Upper lobe of right lung (tissue), 1 donor: ENCODE results near the gene ITPK1. TPM values are rescaled to one million over a fixed set of nuclear protein-coding genes. Genes with fewer than 3 reads are reported as not detected.
"Not testable (repeated sequence)": the region's sequence is repeated elsewhere in the genome, so short reads cannot be mapped to it uniquely, and the experiment has no call there.

Experiments used
- ATAC-seq: fragments of 200-7000 bp; cut with Tn5 transposase; one replicate; pipeline ENCODE4 v1.9.1; 2020; ENCODE audit warnings: mild to moderate bottlenecking, moderate library complexity
- DNase-seq: peaks from one replicate; pipeline ENCODE4 v3.0.0-alpha.2; 2020
- H3K27ac ChIP-seq: fragments of 200-600 bp; one replicate; pipeline ENCODE4 v1.8.0; 2022
- H3K27me3 ChIP-seq: fragments of 200-600 bp; one replicate; pipeline ENCODE4 v1.8.0; 2022; ENCODE audit warnings: mild to moderate bottlenecking
- H3K36me3 ChIP-seq: fragments of 200-600 bp; one replicate; pipeline ENCODE4 v1.8.0; 2022
- H3K4me1 ChIP-seq: fragments of 200-600 bp; one replicate; pipeline ENCODE4 v1.8.0; 2022
- H3K4me3 ChIP-seq: fragments of 200-600 bp; one replicate; pipeline ENCODE4 v1.8.0; 2022; ENCODE audit warnings: mild to moderate bottlenecking
- H3K9me3 ChIP-seq: fragments of 200-600 bp; one replicate; pipeline ENCODE4 v1.8.0; 2022
- intact Hi-C: fragments of 100-400 bp; cut with DNase I; formaldehyde crosslinking; loops from one replicate; pipeline ENCODE4 v1.11.0; 2022
- total RNA-seq: library from RNA; stranded (reverse); fragmentation: NEBNext Ultra II Directional; extraction: Animal tissue kit (Norgen Biotek cat#: 25700); gene quantifications from one replicate; pipeline ENCODE4 v1.2.1, GENCODE V29; 2021
- TF ChIP-seq, protein P1 (sequence below): fragments of 200-600 bp; IDR thresholded peaks from one replicate; pipeline ENCODE4 v1.8.0; 2022; ENCODE audit warnings: antibody characterized with exemption
- donor health status: DM: no; HTN: yes; CAD: no; lungs with severe emphysema.

The ITPK1 gene
- total RNA-seq, 1 donor from 2014 or later, result 96.9 TPM

DNA sequence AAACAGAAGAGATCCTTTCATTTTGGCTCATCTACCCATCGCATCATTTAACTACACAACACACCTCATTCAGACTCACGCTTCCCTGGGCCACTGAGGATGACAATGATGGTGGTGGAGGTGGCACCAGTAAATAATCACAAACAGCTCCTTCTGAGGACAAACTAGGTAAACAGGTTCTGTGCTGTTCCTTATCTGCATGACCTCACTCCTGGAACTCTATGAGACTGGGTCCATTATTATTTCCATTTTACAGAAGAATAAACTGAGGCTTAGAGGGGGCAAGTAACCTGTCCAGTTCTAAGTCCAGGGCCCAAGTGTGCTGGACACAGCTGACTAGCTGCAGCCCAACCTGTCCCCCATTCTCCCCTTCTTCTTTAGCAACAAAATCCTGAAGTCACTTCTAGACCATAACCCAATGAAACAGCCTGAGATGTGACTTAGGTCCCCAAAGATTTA is 50.4 kb downstream of the ITPK1 start:
- no peak overlapping the region for H3K4me3 ChIP-seq
- no peaks in the 10 kb centered on the region for H3K9me3 ChIP-seq
- TF ChIP-seq, protein P1, sequence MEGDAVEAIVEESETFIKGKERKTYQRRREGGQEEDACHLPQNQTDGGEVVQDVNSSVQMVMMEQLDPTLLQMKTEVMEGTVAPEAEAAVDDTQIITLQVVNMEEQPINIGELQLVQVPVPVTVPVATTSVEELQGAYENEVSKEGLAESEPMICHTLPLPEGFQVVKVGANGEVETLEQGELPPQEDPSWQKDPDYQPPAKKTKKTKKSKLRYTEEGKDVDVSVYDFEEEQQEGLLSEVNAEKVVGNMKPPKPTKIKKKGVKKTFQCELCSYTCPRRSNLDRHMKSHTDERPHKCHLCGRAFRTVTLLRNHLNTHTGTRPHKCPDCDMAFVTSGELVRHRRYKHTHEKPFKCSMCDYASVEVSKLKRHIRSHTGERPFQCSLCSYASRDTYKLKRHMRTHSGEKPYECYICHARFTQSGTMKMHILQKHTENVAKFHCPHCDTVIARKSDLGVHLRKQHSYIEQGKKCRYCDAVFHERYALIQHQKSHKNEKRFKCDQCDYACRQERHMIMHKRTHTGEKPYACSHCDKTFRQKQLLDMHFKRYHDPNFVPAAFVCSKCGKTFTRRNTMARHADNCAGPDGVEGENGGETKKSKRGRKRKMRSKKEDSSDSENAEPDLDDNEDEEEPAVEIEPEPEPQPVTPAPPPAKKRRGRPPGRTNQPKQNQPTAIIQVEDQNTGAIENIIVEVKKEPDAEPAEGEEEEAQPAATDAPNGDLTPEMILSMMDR, result no peak
- peaks cover 10% of the 10 kb centered on the region for H3K4me1 ChIP-seq
- DNase-seq (no peak), ATAC-seq (no peak)
- intact Hi-C loops, result no loop called here
- H3K36me3 ChIP-seq, result no peaks in the 10 kb centered on the region
- no peak overlapping the region for H3K27ac ChIP-seq
- H3K27me3 ChIP-seq, result no peaks in the 10 kb centered on the region

GRCh38 chr14:93064411-93065271 is 51.1 kb downstream of the ITPK1 start:
- Histone ChIP-seq H3K36me3 (no peaks in the 10 kb centered on the region), H3K27ac (no peak overlapping the region), H3K4me1 (peaks cover 10% of the 10 kb centered on the region), H3K27me3 (no peaks in the 10 kb centered on the region), H3K4me3 (no peak overlapping the region), H3K9me3 (no peaks in the 10 kb centered on the region)
- ATAC-seq, result no peak
- TF ChIP-seq, protein P1, result no peak
- DNase-seq, result no peak
- intact Hi-C loops, result no loop called here

DNA sequence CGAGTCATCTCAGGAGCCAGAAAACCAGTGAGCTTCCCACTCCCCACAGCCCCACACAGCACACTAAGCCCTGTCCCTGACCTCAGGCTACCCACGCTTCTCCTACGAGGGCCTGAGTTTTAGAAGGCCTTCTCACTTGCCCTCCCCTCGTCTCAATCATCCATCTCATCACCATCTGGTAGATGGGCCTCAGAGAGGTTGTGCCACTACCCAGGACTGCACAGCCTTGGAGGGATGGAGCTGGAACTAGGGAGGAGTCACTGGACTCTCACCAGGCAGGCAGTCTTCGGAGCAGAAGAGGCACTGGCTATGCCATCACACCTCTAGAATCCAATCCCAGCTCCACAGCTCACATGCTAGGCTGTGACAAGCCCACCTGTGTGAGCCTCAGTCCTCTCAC is 52.3 kb downstream of the ITPK1 start:
- intact Hi-C loops, result no loop called here

DNA sequence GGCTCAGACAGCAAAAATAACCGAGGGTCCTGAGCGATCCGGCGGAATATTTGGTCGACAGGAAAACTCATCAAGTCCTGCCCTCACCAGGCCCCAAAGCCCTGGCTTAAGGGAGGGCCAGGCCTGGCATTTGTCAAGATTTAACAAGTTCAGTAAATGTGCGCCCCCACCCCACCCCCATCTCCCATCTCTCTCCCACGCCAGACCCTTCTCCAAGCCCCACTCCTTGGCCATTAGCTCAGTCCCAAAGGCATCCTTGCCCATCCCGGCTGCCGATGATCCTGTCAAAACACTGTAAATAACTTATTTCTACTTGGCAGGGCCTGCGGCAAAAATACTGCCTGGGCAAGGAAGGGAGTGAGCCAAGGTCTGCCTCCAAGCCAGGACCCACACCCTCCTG is 52.8 kb downstream of the ITPK1 start:
- no peak overlapping the region for H3K4me3 ChIP-seq
- H3K36me3 ChIP-seq, result no peaks in the 10 kb centered on the region
- no peak overlapping the region for H3K27ac ChIP-seq
- intact Hi-C loops, result no loop called here
- DNase-seq (no peak), ATAC-seq (no peak)
- no peaks in the 10 kb centered on the region for H3K9me3 ChIP-seq
- H3K4me1 ChIP-seq, result peaks cover 10% of the 10 kb centered on the region
- no peaks in the 10 kb centered on the region for H3K27me3 ChIP-seq
- TF ChIP-seq, protein P1, result no peak

More for the DNA sequence above, 52.3 kb downstream of the ITPK1 start:
- H3K4me3 ChIP-seq, result no peak overlapping the region
- no peak overlapping the region for H3K27ac ChIP-seq
- ATAC-seq (no peak), DNase-seq (no peak)
- H3K9me3 ChIP-seq, result no peaks in the 10 kb centered on the region
- peaks cover 10% of the 10 kb centered on the region for H3K4me1 ChIP-seq
- TF ChIP-seq, protein P1, result no peak
- no peaks in the 10 kb centered on the region for H3K27me3 ChIP-seq
- no peaks in the 10 kb centered on the region for H3K36me3 ChIP-seq

- H3K27me3 ChIP-seq, H3K9me3 ChIP-seq, H3K27ac ChIP-seq, intact Hi-C loops, H3K36me3 ChIP-seq, DNase-seq, ATAC-seq, H3K4me3 ChIP-seq: not testable (repeated sequence)
- peaks cover 10% of the 10 kb centered on the region for H3K4me1 ChIP-seq
Measured at GRCh38 chr14:93062013-93062412, 53.7 kb downstream of the ITPK1 start.

GRCh38 chr14:93061380-93062012 is 54.2 kb downstream of the ITPK1 start:
- H3K4me1 ChIP-seq, result peaks cover 10% of the 10 kb centered on the region
- intact Hi-C loops, result no loop called here
- H3K27me3 ChIP-seq, result no peaks in the 10 kb centered on the region
- no peak overlapping the region for H3K4me3 ChIP-seq
- ATAC-seq (no peak), DNase-seq (no peak)
- H3K27ac ChIP-seq, result no peak overlapping the region
- H3K36me3 ChIP-seq, result no peaks in the 10 kb centered on the region
- TF ChIP-seq, protein P1, result no peak
- no peaks in the 10 kb centered on the region for H3K9me3 ChIP-seq
